ENCODE measurements around the gene ZSCAN16.

- TF ChIP-seq POLR2A (conservative IDR thresholded peaks at IDR 0.05) (peak; percentile 93), MTA1 (IDR thresholded peaks at IDR 0.05; ENCODE audit: borderline replicate concordance) (0 out of 2 replicates have a peak, but pooled peaks have one; percentile 67), ZBTB49 (CRISPR knock-in tag; IDR thresholded peaks at IDR 0.05; ENCODE audit: borderline replicate concordance) (no peak), MAX (CRISPR knock-in tag; IDR thresholded peaks at IDR 0.05) (no peak), RBM14 (IDR thresholded peaks at IDR 0.05; ENCODE audit: borderline replicate concordance, insufficient read depth, low read depth, low read length) (no peak), ZZZ3 (IDR thresholded peaks at IDR 0.05) (peak; percentile 76; the same call in 1 of the 2 replicates), ZNF274 (IDR thresholded peaks at IDR 0.05; ENCODE audit: borderline replicate concordance, low read depth, low read length) (no peak), POLR2AphosphoS5 (IDR thresholded peaks at IDR 0.05; ENCODE audit: control insufficient read depth, insufficient read depth, low read depth, low read length) (peak; percentile 97)
Observed at GRCh38 chr6:28136585-28137504, 12.4 kb downstream of the ZSCAN16 start.
